Stimulated activated naive B cell treated with anti-CD40 and anti-IgM and Interleukin-4, amounts not matched to agents 10 μg/mL and 1 μg/mL and 100 μg/mL, for 72 hours (primary cell): Measurements from ENCODE around the gene SPEF2.

ENCODE experiments used
- ATAC-seq, 2 donors: fragments of 150-1000 bp; cut with Tn5 transposase; replicated peaks; 2 replicates each; pipeline ENCODE4 v1.10.0; 2021; ENCODE audit warnings: moderate library complexity in 1 of 2
- DNase-seq: peaks from one replicate; pipeline ENCODE4 v3.0.0; 2021
- H3K27ac Mint-ChIP-seq: one replicate; pipeline ENCODE4 v1.8.0; 2022; ENCODE audit warnings: mild to moderate bottlenecking, mixed read lengths
- H3K27me3 Mint-ChIP-seq, 2 donors: one replicate each; pipeline ENCODE4 v1.8.0; 2022; ENCODE audit warnings: mixed read lengths in 2 of 2
- H3K36me3 Mint-ChIP-seq, 2 donors: one replicate each; pipeline ENCODE4 v1.8.0; 2022; ENCODE audit warnings: mixed read lengths in 2 of 2, mild to moderate bottlenecking in 1 of 2
- H3K4me1 Mint-ChIP-seq, 2 donors: one replicate each; pipeline ENCODE4 v1.8.0; 2022; ENCODE audit warnings: mixed read lengths in 2 of 2, mild to moderate bottlenecking in 1 of 2
- H3K4me3 Mint-ChIP-seq, 2 donors: one replicate each; pipeline ENCODE4 v1.8.0; 2022; ENCODE audit warnings: mild to moderate bottlenecking in 2 of 2, mixed read lengths in 2 of 2, moderate library complexity in 1 of 2
- H3K9me3 Mint-ChIP-seq, 2 donors: one replicate each; pipeline ENCODE4 v1.8.0; 2022; ENCODE audit warnings: mixed read lengths in 2 of 2, mild to moderate bottlenecking in 1 of 2

Gene SPEF2

GRCh38 chr5:35709688-35710087 lies 92.0 kb downstream of the SPEF2 start:
- peaks cover 0 to 3% of the 10 kb centered on the region in 2 donors for H3K36me3 Mint-ChIP-seq
- DNase-seq (no peak), ATAC-seq (no peak)
- peaks cover 4% of the 10 kb centered on the region in 2 donors for H3K9me3 Mint-ChIP-seq
- no peak overlapping the region for H3K27ac Mint-ChIP-seq
- no peaks in the 10 kb centered on the region for H3K27me3 Mint-ChIP-seq
- no peaks in the 10 kb centered on the region for H3K4me1 Mint-ChIP-seq
- no peak overlapping the region for H3K4me3 Mint-ChIP-seq

- no peak for ATAC-seq
- no peaks in the 10 kb centered on the region for H3K4me1 Mint-ChIP-seq
- H3K4me3 Mint-ChIP-seq = no peak overlapping the region
Measured at GRCh38 chr5:35717718-35718117, 100.1 kb downstream of the SPEF2 start.

GRCh38 chr5:35735718-35736117 lies 118.1 kb downstream of the SPEF2 start:
- DNase-seq = no peak
- peaks cover 3 to 6% of the 10 kb centered on the region in 2 donors for H3K36me3 Mint-ChIP-seq
- no peaks in the 10 kb centered on the region for H3K27me3 Mint-ChIP-seq
- H3K4me3 Mint-ChIP-seq = no peak overlapping the region
- peaks cover 10 to 27% of the 10 kb centered on the region in 2 donors for H3K4me1 Mint-ChIP-seq
- H3K27ac Mint-ChIP-seq = no peak overlapping the region
- H3K9me3 Mint-ChIP-seq = peaks cover 5 to 10% of the 10 kb centered on the region in 2 donors
- no peak for ATAC-seq

More at GRCh38 chr5:35717718-35718117, 100.1 kb downstream of the SPEF2 start:
- Mint-ChIP-seq H3K27me3 (no peaks in the 10 kb centered on the region), H3K36me3 (no peaks in the 10 kb centered on the region), H3K27ac (no peak overlapping the region), H3K9me3 (no peaks in the 10 kb centered on the region)
- DNase-seq = no peak

- Mint-ChIP-seq H3K27me3 (no peaks in the 10 kb centered on the region), H3K27ac (peak overlapping the region; percentile 65), H3K4me1 (peaks cover 10 to 27% of the 10 kb centered on the region in 2 donors), H3K4me3 (no peak overlapping the region), H3K36me3 (peaks cover 3 to 6% of the 10 kb centered on the region in 2 donors), H3K9me3 (peaks cover 5 to 10% of the 10 kb centered on the region in 2 donors)
- peak; percentile 90 for ATAC-seq
- DNase-seq = peak; percentile 52
Measured at GRCh38 chr5:35736280-35736679, 118.6 kb downstream of the SPEF2 start.

- H3K36me3 Mint-ChIP-seq = peaks cover 3 to 6% of the 10 kb centered on the region in 2 donors
- no peak overlapping the region for H3K27ac Mint-ChIP-seq
- no peak for DNase-seq
- H3K27me3 Mint-ChIP-seq = no peaks in the 10 kb centered on the region
- peaks cover 6 to 30% of the 10 kb centered on the region in 2 donors for H3K4me1 Mint-ChIP-seq
- peaks cover 7 to 10% of the 10 kb centered on the region in 2 donors for H3K9me3 Mint-ChIP-seq
- no peak overlapping the region for H3K4me3 Mint-ChIP-seq
- ATAC-seq = no peak
Measured at GRCh38 chr5:35741126-35741716, 123.6 kb downstream of the SPEF2 start.

- H3K27me3 Mint-ChIP-seq = no peaks in the 10 kb centered on the region
- H3K4me1 Mint-ChIP-seq = peaks cover 4 to 23% of the 10 kb centered on the region in 2 donors
- DNase-seq (no peak), ATAC-seq (no peak)
- H3K9me3 Mint-ChIP-seq = peaks cover 4 to 8% of the 10 kb centered on the region in 2 donors
- H3K4me3 Mint-ChIP-seq = no peak overlapping the region
- H3K36me3 Mint-ChIP-seq = peaks cover 3 to 6% of the 10 kb centered on the region in 2 donors
- no peak overlapping the region for H3K27ac Mint-ChIP-seq
Measured at GRCh38 chr5:35741971-35742370, 124.3 kb downstream of the SPEF2 start.

GRCh38 chr5:35743644-35744043 lies 126.0 kb downstream of the SPEF2 start:
- Mint-ChIP-seq H3K9me3 (peaks cover 8% of the 10 kb centered on the region in 2 donors), H3K4me1 (peaks cover 4 to 23% of the 10 kb centered on the region in 2 donors), H3K27ac (no peak overlapping the region), H3K4me3 (no peak overlapping the region), H3K27me3 (no peaks in the 10 kb centered on the region), H3K36me3 (peaks cover 0 to 3% of the 10 kb centered on the region in 2 donors)
- DNase-seq = no peak
- no peak for ATAC-seq

- peak overlapping the region; percentile 68 for H3K27ac Mint-ChIP-seq
- no peak for ATAC-seq
- H3K27me3 Mint-ChIP-seq = no peaks in the 10 kb centered on the region
- H3K4me3 Mint-ChIP-seq = no peak overlapping the region
- H3K4me1 Mint-ChIP-seq = peaks cover 4 to 20% of the 10 kb centered on the region in 2 donors
- no peaks in the 10 kb centered on the region for H3K36me3 Mint-ChIP-seq
- H3K9me3 Mint-ChIP-seq = peaks cover 3 to 8% of the 10 kb centered on the region in 2 donors
- DNase-seq = no peak
Measured at GRCh38 chr5:35745193-35745592, 127.5 kb downstream of the SPEF2 start.

- H3K27ac Mint-ChIP-seq = no peak overlapping the region
- DNase-seq (no peak), ATAC-seq (no peak)
- H3K27me3 Mint-ChIP-seq = no peaks in the 10 kb centered on the region
- no peak overlapping the region for H3K4me3 Mint-ChIP-seq
- no peaks in the 10 kb centered on the region for H3K36me3 Mint-ChIP-seq
- H3K9me3 Mint-ChIP-seq = peaks cover 3 to 8% of the 10 kb centered on the region in 2 donors
- peaks cover 4 to 20% of the 10 kb centered on the region in 2 donors for H3K4me1 Mint-ChIP-seq
Measured at GRCh38 chr5:35745660-35746059, 128.0 kb downstream of the SPEF2 start.

- H3K4me1 Mint-ChIP-seq = peaks cover 4 to 5% of the 10 kb centered on the region in 2 donors
- no peak overlapping the region for H3K27ac Mint-ChIP-seq
- H3K36me3 Mint-ChIP-seq = no peaks in the 10 kb centered on the region
- H3K4me3 Mint-ChIP-seq = no peak overlapping the region
- DNase-seq (no peak), ATAC-seq (no peak)
- H3K9me3 Mint-ChIP-seq = peaks cover 1 to 4% of the 10 kb centered on the region in 2 donors
- no peaks in the 10 kb centered on the region for H3K27me3 Mint-ChIP-seq
Measured at GRCh38 chr5:35752012-35752411, 134.3 kb downstream of the SPEF2 start.

GRCh38 chr5:35753500-35753899 lies 135.8 kb downstream of the SPEF2 start:
- Mint-ChIP-seq H3K36me3 (no peaks in the 10 kb centered on the region), H3K27ac (no peak overlapping the region), H3K9me3 (no peaks in the 10 kb centered on the region), H3K27me3 (no peaks in the 10 kb centered on the region), H3K4me1 (peaks cover 4 to 5% of the 10 kb centered on the region in 2 donors), H3K4me3 (no peak overlapping the region)
- DNase-seq (no peak), ATAC-seq (no peak)

- Mint-ChIP-seq H3K9me3 (no peaks in the 10 kb centered on the region), H3K27me3 (no peaks in the 10 kb centered on the region), H3K27ac (no peak overlapping the region), H3K4me3 (no peak overlapping the region), H3K4me1 (peaks cover 1% of the 10 kb centered on the region in 2 donors), H3K36me3 (no peaks in the 10 kb centered on the region)
- ATAC-seq = no peak
- DNase-seq = no peak
Measured at GRCh38 chr5:35754481-35754880, 136.8 kb downstream of the SPEF2 start.

GRCh38 chr5:35755966-35756365 lies 138.3 kb downstream of the SPEF2 start:
- H3K27me3 Mint-ChIP-seq = no peaks in the 10 kb centered on the region
- ATAC-seq (no peak), DNase-seq (no peak)
- H3K4me1 Mint-ChIP-seq = no peaks in the 10 kb centered on the region
- H3K27ac Mint-ChIP-seq = no peak overlapping the region
- H3K9me3 Mint-ChIP-seq = no peaks in the 10 kb centered on the region
- H3K36me3 Mint-ChIP-seq = no peaks in the 10 kb centered on the region
- no peak overlapping the region for H3K4me3 Mint-ChIP-seq

- Mint-ChIP-seq H3K36me3 (no peaks in the 10 kb centered on the region), H3K4me1 (no peaks in the 10 kb centered on the region), H3K4me3 (no peak overlapping the region), H3K9me3 (no peaks in the 10 kb centered on the region), H3K27me3 (no peaks in the 10 kb centered on the region), H3K27ac (no peak overlapping the region)
- ATAC-seq (no peak), DNase-seq (no peak)
Measured at GRCh38 chr5:35758151-35758724, 140.6 kb downstream of the SPEF2 start.

GRCh38 chr5:35761541-35761940 lies 143.9 kb downstream of the SPEF2 start:
- Mint-ChIP-seq H3K4me3 (no peak overlapping the region), H3K36me3 (no peaks in the 10 kb centered on the region), H3K4me1 (no peaks in the 10 kb centered on the region), H3K27ac (no peak overlapping the region), H3K27me3 (no peaks in the 10 kb centered on the region), H3K9me3 (no peaks in the 10 kb centered on the region)
- ATAC-seq (no peak), DNase-seq (no peak)
